NOMO-1 treated with DMSO at 0.1 percent for 48 hours (cell line): ENCODE measurements around the gene PRC1.
"Not testable (repeated sequence)": the region's sequence is repeated elsewhere in the genome, so short reads cannot be mapped to it uniquely, and the experiment has no call there.

Experiments used
- DNase-seq: peaks from one replicate; lab custom pipeline; 2025; ENCODE audit not compliant: unreplicated experiment; lab: John Stamatoyannopoulos, UW

PRC1 gene

GRCh38 chr15:90994417-90995311, at the start of gene PRC1:
Gene PRC1 (minus strand): TSS chr15:90994535. CDS start chr15:90994417, 118 bp downstream.
- DNase-seq: peak; percentile 94

DNA sequence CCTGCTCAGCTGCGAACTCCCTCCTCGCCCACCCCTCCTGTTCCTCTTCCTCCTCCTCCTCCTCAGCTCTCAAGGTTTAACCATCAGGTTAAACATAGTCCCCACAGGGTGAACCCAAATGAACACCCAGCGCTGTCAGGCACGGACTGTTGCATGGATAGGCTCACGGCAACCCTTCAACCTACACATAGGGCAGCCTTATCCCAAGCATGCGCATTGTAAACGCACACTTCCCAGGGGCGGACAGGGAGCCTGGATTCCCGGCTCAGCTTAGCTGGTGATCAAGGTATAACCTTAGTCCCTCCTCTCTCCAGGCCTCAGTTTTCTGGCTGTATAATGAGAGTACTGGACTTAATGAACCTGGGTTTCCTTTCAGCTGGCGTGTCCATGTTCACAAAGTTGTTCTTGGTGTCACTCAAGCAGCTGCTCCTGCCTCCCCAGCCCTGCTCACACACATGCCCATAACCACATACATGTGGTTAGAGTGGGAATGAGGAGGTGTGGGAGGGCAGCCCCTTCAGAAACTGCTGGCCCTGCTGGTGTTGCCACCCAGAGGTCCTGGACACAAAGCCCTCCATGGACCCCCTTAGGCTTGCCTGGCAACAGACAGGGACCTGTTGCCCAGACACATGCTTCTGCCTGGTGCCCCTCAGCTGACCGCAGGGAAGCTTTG, 49.0 kb upstream of the PRC1 start:
- no peak for DNase-seq

DNA sequence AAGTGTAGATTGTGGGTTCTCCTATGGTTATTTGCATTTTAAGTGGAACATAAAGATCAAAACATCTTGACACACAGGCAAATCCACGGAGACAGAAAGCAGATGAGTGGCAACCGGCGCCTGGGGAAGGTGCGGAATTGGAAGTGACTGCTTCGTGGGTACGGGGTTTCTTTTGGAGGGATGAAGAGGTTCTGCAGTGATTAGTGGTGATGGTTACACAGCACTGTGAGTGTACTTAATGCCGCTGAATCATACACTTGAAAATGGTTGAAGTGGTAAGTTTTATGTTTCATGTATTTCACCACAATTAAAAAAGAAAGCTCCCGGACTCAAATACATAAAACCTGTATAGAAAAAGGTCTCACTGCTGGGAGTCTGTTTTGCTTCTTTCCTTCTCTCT, 46.5 kb upstream of the PRC1 start:
- DNase-seq: no peak

DNA sequence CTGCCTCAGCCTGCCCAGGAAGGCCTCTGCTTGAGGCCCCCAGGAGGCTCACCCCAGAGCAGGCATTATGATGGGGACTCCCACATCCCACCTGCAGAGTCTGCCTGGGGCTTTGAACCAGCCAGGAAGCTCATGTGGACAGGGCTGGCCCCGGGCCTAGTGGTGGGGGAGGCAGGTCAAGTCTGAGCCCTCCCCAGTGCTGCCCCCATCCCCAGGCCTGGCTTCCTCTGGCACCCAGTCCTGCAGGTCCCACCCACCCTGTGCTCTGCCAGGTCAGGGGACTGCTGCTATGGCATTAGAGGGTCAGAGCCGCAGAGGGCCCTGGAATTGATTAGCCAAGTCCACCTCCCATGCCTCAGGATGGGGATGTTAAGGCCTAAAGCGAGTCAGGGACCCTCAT, 45.7 kb upstream of the PRC1 start:
- DNase-seq: no peak

DNA sequence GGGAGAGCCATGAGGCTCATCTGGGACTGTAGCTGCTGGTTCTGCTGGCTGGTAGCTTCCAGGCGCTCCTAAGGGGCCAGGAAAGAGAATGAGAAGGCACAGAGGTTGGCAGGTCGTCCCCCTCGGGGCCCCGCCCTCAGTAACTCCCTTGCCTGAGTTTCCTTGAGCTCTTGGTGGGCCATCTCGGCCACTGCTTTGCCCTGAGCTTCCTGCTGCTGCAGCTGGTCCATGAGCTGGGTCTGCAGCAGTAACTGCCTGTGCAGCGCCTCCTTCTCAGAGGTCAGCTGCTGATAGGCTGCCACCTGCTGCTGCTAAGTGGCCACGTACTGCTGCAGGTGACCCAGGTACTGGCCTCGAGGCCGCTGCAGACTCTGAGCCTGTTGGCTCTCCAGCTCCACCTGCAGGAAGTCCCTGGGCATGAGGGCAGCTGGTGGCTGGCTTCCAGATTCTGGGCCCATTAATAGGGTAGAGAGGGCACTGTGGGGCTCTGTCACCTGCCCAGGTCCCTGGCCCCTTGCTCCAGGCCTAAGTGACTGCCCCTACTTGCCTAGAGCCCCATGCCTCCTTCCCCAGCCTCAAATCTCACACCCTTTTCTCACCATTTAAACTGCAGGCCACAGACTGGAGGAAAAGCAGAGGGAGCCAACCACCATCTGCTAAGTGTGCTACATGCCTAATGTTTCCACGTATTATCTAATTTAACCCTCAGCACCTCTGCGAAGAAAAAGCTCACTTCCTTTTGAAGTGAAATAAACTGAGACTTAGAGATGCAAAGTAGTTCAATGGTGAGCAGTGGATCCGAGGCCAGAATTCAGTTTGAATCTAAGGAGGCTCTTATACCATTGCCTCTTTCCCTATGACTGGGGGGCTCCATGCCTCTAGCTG, 38.8 kb upstream of the PRC1 start:
- peak; percentile 38 for DNase-seq

DNA sequence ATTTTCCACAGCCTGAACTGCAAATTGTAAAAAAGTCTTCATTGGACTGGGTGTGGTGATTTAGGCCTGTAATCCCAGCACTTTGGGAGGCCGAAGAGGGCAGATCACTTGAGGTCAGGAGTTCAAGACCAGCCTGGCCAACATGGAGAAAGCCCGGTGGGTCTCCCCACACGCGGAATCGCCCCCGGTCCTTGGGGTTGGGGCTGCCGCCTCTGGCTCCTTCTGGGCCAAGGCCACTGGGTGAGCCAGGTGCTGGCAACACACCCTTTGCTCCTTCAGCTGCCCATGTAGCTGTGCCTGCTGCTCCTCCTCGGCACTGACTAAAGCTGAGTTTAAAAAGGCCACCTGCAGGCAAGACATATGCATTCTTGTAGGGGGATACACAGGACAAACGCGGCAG, 37.5 kb upstream of the PRC1 start:
- DNase-seq: no peak

DNA sequence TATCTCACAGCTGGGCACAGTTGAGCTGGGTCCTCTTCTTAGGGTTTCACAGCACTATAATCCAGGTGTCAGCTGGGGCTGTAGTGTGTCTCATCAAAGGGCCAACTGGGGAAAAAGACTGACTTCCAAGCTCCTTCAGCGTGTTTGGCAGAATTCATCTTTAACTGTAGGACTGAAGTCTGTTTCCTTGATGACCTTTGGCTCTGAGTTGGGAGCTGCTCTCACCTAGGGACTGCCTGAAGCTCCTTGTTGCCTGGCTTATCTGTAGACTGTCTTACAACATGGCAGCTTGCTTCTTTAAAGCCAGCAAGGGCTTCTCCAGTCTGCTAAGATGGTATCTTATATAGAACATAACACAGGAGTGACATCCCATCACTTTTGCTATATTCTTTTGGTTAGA, 33.3 kb upstream of the PRC1 start:
- no peak for DNase-seq

DNA sequence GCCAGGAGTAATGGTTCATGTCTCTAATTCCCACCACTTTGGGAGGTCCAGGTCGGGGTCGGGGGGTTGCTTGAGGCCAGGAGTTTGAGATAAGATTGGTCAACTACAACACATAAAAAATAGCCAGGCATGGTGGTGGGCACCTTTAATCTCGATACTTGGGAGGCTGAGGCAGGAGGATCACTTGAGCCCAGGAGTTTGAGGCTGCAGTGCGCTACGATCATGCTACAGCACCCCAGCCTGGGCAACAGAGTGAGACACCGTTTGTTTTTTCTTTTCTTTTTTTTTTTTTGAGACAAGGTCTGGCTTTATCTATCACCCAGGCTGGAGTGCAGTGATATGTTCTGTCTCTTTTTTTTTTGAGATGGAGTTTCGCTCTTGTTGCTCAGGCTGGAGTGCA, 29.4 kb upstream of the PRC1 start:
- DNase-seq: no peak

DNA sequence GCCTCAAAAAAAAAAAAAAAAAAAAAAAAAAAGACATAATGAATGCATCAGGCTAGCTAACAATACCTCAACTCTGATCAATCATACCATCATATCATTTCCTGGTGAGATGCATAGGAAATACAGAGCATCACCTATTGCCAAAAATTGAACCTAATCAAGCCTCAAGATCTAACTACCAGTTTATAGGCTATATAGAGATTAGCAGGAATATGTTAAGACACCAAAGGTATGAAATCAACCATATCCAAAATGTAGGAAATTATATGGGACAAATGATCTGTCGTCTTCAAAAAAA, 28.4 kb upstream of the PRC1 start:
- no peak for DNase-seq

GRCh38 chr15:91022075-91022831, 27.9 kb upstream of the PRC1 start, which contains the start of gene VPS33B:
Gene VPS33B (minus strand): TSS chr15:91022594. CDS start chr15:91022249, 345 bp downstream.
- peak; percentile 83 for DNase-seq

GRCh38 chr15:91021516-91022074, 27.3 kb upstream of the PRC1 start:
- DNase-seq: no peak

DNA sequence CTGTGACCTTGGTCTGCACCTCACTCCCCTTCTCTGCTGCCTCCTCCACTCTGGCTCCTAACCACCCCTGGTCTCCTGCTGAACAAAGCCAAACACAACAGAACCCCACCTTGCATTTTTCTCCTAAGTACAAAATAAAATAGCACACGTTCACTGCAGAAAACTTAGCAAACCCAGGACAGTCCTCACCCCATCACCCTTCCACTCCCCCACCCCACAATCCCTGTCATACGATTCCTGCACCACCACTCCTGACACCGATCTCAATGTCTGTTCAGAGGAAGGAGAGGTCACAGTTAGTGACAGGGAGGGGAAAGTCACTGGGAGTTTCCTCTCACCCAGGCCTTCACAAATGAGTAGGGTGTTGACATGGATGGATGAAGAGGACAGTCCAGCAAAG, 23.8 kb upstream of the PRC1 start:
- no peak for DNase-seq

DNA sequence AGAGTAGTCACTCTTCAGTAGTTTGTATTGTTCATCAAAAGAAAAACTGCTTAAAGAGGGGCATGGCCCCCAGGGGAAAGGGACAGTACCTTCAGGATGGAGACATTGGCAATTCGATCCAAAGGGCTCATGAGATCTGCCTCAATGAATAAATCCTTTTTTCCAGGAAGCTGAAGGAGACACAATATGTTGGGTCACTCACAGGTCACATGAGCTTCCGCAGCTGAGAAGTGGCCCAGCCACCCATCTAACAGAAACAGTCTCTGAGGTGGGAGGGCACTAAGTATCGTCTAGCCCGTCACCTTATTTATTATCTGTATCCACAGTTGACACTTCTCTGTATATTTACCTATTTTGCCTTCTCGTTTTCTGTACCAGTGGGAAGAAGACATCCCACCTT, 23.4 kb upstream of the PRC1 start:
- no peak for DNase-seq

- DNase-seq: not testable (repeated sequence)
Measured at GRCh38 chr15:91013701-91014100, 19.4 kb upstream of the PRC1 start.

DNA sequence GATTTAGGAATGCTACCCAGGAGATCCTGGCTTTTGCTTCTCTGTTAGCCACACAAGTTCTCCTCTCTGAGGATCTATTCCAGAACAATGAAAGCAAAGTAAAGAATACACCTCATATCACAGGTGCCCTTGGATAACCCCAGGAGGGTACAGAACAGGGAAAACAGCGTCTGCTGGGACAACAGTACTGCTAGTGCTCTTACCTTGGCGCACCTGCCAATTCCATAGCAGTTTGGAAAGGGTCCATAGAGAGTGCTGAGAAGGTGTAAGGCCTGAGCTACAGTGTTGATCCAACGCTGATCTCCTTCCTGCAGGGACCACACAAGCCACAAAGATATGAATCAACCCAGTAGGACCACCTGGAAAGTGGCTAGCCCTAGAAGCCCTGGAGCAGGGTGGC, 12.9 kb upstream of the PRC1 start:
- no peak for DNase-seq

GRCh38 chr15:91001209-91001608, 6.9 kb upstream of the PRC1 start:
- DNase-seq: no peak

DNA sequence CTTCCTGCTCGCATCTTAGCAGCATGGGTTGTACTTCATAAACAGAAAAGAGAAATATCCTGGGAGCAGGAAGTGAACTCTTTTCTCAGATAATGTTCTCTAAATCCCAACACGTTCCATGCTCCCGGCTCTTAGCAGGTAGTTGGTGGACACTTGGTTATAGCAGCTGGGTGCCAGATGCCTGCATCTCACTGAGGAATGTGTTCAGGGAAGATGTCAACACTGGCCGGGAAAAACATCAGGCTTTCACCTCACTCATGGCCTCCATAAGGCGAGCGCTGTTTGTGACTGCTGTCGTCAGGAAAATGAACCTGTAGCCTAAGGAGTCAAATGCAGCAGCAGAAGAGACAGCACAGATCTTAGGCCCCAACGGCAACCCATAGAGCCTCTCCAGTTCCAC, 4.4 kb upstream of the PRC1 start:
- no peak for DNase-seq

DNA sequence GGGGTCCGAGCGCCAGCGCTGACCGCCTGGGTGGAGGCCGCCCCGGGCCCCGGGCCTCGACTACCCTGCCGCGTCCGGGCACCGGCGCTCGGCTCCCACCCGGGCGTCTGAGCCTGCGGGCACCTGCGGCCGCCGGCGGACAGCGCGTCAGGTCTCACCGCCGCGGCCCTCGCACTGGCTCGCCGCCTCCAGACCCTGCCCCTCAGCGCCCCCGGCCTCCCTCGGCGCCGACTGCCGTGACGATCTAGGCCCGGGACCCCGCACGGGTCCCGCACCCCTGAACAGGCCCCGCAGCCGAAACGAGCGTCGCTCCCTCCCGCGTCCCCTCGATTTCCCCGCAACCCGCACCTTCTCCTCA, 297 bp downstream of the PRC1 start:
- no peak for DNase-seq

DNA sequence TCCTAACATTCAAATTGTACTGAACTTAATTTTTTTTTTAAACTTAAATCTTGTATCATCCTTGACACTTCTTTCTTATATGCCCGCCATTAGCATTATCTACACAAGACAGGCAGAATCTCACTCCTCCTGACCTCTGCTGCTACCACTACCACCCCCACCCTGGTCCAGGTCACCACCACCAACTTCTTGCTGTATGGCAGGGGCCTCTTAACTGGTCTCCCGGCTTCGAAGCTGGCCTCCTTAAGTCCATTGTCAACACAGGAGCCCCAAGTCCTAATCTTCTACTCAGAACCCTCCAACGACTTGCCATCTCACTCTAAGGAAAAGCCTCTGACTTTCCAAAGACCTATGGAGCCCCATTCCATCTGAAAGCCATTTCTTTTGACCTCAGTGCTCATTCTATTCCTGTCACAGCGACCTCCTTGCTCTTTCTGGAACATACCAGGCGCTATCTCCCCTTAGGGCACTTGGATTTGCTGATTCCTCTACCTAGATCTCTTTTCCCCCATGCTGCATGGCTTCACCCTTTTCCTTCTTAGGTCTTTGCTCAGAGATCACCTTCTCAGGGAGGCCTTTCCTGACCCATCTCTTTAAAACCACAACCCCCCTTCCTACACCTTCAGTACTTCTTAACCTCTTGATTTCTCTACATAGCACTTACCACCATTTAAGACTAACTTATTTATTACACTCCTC, 2.6 kb downstream of the PRC1 start:
- no peak for DNase-seq

DNA sequence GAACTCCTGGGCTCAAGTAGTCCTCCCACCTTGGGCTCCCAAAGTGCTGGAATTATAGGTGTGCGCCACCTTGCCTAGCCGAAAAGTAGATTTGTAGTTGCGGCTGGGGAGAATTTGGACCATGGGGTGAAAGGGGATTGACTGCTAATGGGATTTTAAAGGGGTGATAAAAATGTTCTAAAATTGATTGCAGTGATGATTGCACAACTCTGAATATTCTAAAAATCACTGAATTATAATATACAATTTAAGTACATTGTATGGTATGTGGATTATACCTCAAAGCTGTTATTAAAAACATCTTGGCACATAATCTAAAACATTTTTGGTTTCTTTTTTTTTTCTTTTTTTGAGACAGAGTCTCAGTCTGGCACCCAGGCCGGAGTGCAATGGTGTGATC, 3.9 kb downstream of the PRC1 start:
- no peak for DNase-seq
